GM23338 (cell line): Measurements from ENCODE around the gene CCNY. TPM values are rescaled to one million over a fixed set of nuclear protein-coding genes. Genes with fewer than 3 reads are reported as not detected.

Source experiments
- ATAC-seq: fragments of 200-7000 bp; cut with Tn5 transposase; 3 replicates; pipeline ENCODE4 v1.9.1; 2020
- DNase-seq: peaks from one replicate; pipeline ENCODE4 v3.0.0-alpha.2; 2015; ENCODE audit warnings: low spot score
- H2AFZ ChIP-seq: fragments of 200-600 bp; sonication (generic); 2 replicates; pipeline ENCODE4 v1.8.0; 2016; ENCODE audit warnings: antibody characterized with exemption, mild to moderate bottlenecking, moderate library complexity
- H3F3A ChIP-seq: fragments of 200-600 bp; sonication (generic); replicated peaks from 2 replicates; pipeline ENCODE4 v1.8.0; 2017; ENCODE audit warnings: antibody characterized with exemption, mixed run types, low read depth
- H3K27ac ChIP-seq: fragments of 200-600 bp; sonication (generic); 2 replicates; pipeline ENCODE4 v1.6.1; 2016; ENCODE audit warnings: low read depth
- H3K27me3 ChIP-seq: fragments of 200-600 bp; sonication (generic); 2 replicates; pipeline ENCODE4 v1.8.0; 2016; ENCODE audit warnings: mild to moderate bottlenecking, mixed run types, moderate library complexity; ENCODE audit not compliant: insufficient read depth
- H3K36me3 ChIP-seq: fragments of 200-600 bp; sonication (generic); 2 replicates; pipeline ENCODE4 v1.8.0; 2016; ENCODE audit warnings: mild to moderate bottlenecking; ENCODE audit not compliant: insufficient read depth
- H3K4me1 ChIP-seq: fragments of 200-600 bp; sonication (generic); 2 replicates; pipeline ENCODE4 v1.8.0; 2016; ENCODE audit warnings: mild to moderate bottlenecking, moderate library complexity; ENCODE audit not compliant: insufficient read depth
- H3K4me2 ChIP-seq: fragments of 200-600 bp; sonication (generic); 2 replicates; pipeline ENCODE4 v1.7.1; 2017; ENCODE audit warnings: mixed run types
- H3K4me3 ChIP-seq: fragments of 200-600 bp; sonication (generic); 2 replicates; pipeline ENCODE4 v1.6.1; 2016; ENCODE audit warnings: mixed run types
- H3K79me2 ChIP-seq: fragments of 200-600 bp; sonication (generic); replicated peaks from 2 replicates; pipeline ENCODE4 v1.8.0; 2017; ENCODE audit warnings: mild to moderate bottlenecking; ENCODE audit not compliant: insufficient read depth
- H3K9me2 ChIP-seq: fragments of 200-600 bp; sonication (generic); 2 replicates; pipeline ENCODE4 v1.8.0; 2017; ENCODE audit not compliant: insufficient read depth
- H4K20me1 ChIP-seq: fragments of 200-600 bp; sonication (generic); replicated peaks from 2 replicates; pipeline ENCODE4 v1.8.0; 2017; ENCODE audit warnings: mild to moderate bottlenecking; ENCODE audit not compliant: insufficient read depth
- H3K27ac Mint-ChIP-seq: 2 replicates; pipeline ENCODE4 v1.8.0; 2020; ENCODE audit warnings: inconsistent platforms, mild to moderate bottlenecking, moderate library complexity, mixed read lengths
- H3K27me3 Mint-ChIP-seq: 3 replicates; pipeline ENCODE4 v1.8.0; 2022; ENCODE audit warnings: low read depth, mild to moderate bottlenecking, moderate library complexity, mixed read lengths, inconsistent platforms; ENCODE audit not compliant: insufficient read depth, poor library complexity
- H3K36me3 Mint-ChIP-seq: 3 replicates; pipeline ENCODE4 v1.8.0; 2021; ENCODE audit warnings: low read depth, mild to moderate bottlenecking, inconsistent platforms, moderate library complexity, mixed read lengths
- H3K4me1 Mint-ChIP-seq: 3 replicates; pipeline ENCODE4 v1.8.0; 2020; ENCODE audit warnings: mild to moderate bottlenecking, inconsistent platforms, mixed read lengths
- H3K4me3 Mint-ChIP-seq: 3 replicates; pipeline ENCODE4 v1.8.0; 2021; ENCODE audit warnings: moderate library complexity, mild to moderate bottlenecking, inconsistent platforms, mixed read lengths
- H3K9me3 Mint-ChIP-seq: 3 replicates; pipeline ENCODE4 v1.8.0; 2020; ENCODE audit warnings: moderate library complexity, mild to moderate bottlenecking, inconsistent platforms, mixed read lengths
- CREB1 ChIP-seq: fragments of 250-450 bp; sonication (Bioruptor Pico); IDR thresholded peaks from 2 replicates; pipeline ENCODE4 v1.5.0; 2020; ENCODE audit warnings: low read depth, mild to moderate bottlenecking, moderate library complexity
- CTCF ChIP-seq, 2 experiments: fragments of 200-600 bp in 1 of 2; sonication (generic) in 1 of 2; conservative IDR thresholded peaks; 2 replicates each; pipeline versions ENCODE4 v1.5.1 to v1.6.1; 2016 to 2017; ENCODE audit warnings: antibody characterized with exemption in 2 of 2, low read depth in 2 of 2, mild to moderate bottlenecking in 2 of 2, moderate library complexity in 1 of 2
- ETS1 ChIP-seq: IDR thresholded peaks from 2 replicates; pipeline ENCODE4 v1.6.1; 2016; ENCODE audit warnings: antibody characterized with exemption
- EZH2 ChIP-seq: fragments of 200-600 bp; sonication (generic); IDR thresholded peaks from one replicate; pipeline ENCODE4 v1.8.0; 2017; ENCODE audit warnings: antibody characterized with exemption, mild to moderate bottlenecking, low read depth; ENCODE audit not compliant: unreplicated experiment
- JUNB ChIP-seq: IDR thresholded peaks from one replicate; pipeline ENCODE4 v1.6.1; 2016; ENCODE audit warnings: antibody characterized with exemption; ENCODE audit not compliant: unreplicated experiment
- POLR2AphosphoS5 ChIP-seq: IDR thresholded peaks from 2 replicates; pipeline ENCODE4 v1.6.1; 2016; ENCODE audit warnings: antibody characterized with exemption, low read depth
- ZNF331 ChIP-seq: fragments of 250-450 bp; sonication (Bioruptor Pico); IDR thresholded peaks from 2 replicates; pipeline ENCODE4 v1.5.0; 2020; ENCODE audit warnings: low read depth, mild to moderate bottlenecking, moderate library complexity
- polyA plus RNA-seq: library from polyadenylated mRNA; unstranded; fragments of >200 nt; fragmentation: Nextera tagmentation; extraction: Ambion mirVana; gene quantifications from 2 replicates; pipeline ENCODE4 v1.2.1, GENCODE V29; 2016
- total RNA-seq: library from RNA; depleted of rRNA; stranded (reverse); fragments of >200 nt; shearing (Covaris generic); gene quantifications from 2 replicates; pipeline ENCODE4 v1.2.3, GENCODE V29; 2014

Gene CCNY
- total and polyA plus RNA-seq, 2 experiments from 2014 or later = 14.2 to 29.0 TPM

- Mint-ChIP-seq H3K27me3 (peaks cover 2% of the 10 kb centered on the region), H3K9me3 (no peaks in the 10 kb centered on the region), H3K36me3 (peaks cover 2% of the 10 kb centered on the region; the same call in 1 of the 3 replicates), H3K27ac (no peak overlapping the region), H3K4me1 (peaks cover 9% of the 10 kb centered on the region), H3K4me3 (no peak overlapping the region)
- H3F3A ChIP-seq = no peaks in the 10 kb centered on the region
- no peak overlapping the region for H2AFZ ChIP-seq
- H3K27me3 ChIP-seq = no peaks in the 10 kb centered on the region
- no peak overlapping the region for H3K4me2 ChIP-seq
- H3K9me2 ChIP-seq = 0 out of 2 replicates have a peak, but pooled peaks cover 3% of the 10 kb centered on the region
- TF ChIP-seq JUNB (no peak), EZH2 (no peak)
- DNase-seq (no peak), ATAC-seq (no peak)
- no peaks in the 10 kb centered on the region for H3K79me2 ChIP-seq
- no peak overlapping the region for H3K4me3 ChIP-seq
- H3K4me1 ChIP-seq = peaks cover 4% of the 10 kb centered on the region; the same call in 1 of the 2 replicates
- no peaks in the 10 kb centered on the region for H4K20me1 ChIP-seq
- no peak overlapping the region for H3K27ac ChIP-seq
- H3K36me3 ChIP-seq = 0 out of 2 replicates have a peak, but pooled peaks cover 3% of the 10 kb centered on the region
These were observed 241.8 kb downstream of the CCNY start for GRCh38 chr10:35577926-35578617.

GRCh38 chr10:35578618-35578956 lies 242.3 kb downstream of the CCNY start:
- Histone ChIP-seq H3K79me2 (no peaks in the 10 kb centered on the region), H3K27ac (no peak overlapping the region), H3K4me1 (peaks cover 4% of the 10 kb centered on the region; the same call in 1 of the 2 replicates), H3K4me3 (no peak overlapping the region), H2AFZ (no peak overlapping the region), H4K20me1 (no peaks in the 10 kb centered on the region), H3K4me2 (no peak overlapping the region), H3K9me2 (0 out of 2 replicates have a peak, but pooled peaks cover 3% of the 10 kb centered on the region), H3K27me3 (no peaks in the 10 kb centered on the region), H3K36me3 (0 out of 2 replicates have a peak, but pooled peaks cover 3% of the 10 kb centered on the region), H3F3A (no peaks in the 10 kb centered on the region)
- ATAC-seq = no peak
- no peak overlapping the region for H3K27ac Mint-ChIP-seq
- no peak overlapping the region for H3K4me3 Mint-ChIP-seq
- DNase-seq = no peak
- peaks cover 2% of the 10 kb centered on the region for H3K27me3 Mint-ChIP-seq
- no peaks in the 10 kb centered on the region for H3K9me3 Mint-ChIP-seq
- H3K36me3 Mint-ChIP-seq = peaks cover 2% of the 10 kb centered on the region; the same call in 1 of the 3 replicates
- H3K4me1 Mint-ChIP-seq = peaks cover 8% of the 10 kb centered on the region
- TF ChIP-seq CREB1 (CRISPR knock-in tag) (no peak), JUNB (no peak), CTCF (conservative IDR thresholded peaks at IDR 0.05; ENCODE audit: low read depth in 2 of 2) (no peak), EZH2 (no peak), POLR2AphosphoS5 (no peak), ZNF331 (no peak), ETS1 (no peak)
